22Rv1 (cell line): ENCODE measurements around the gene NEAT1.

Experiments
- CTCF ChIP-seq: fragments of 450-650 bp; IDR thresholded peaks from 2 replicates; pipeline ENCODE4 v1.5.1; 2017; ENCODE audit warnings: mild to moderate bottlenecking
- ZFX ChIP-seq: fragments of 450-650 bp; IDR thresholded peaks from 2 replicates; pipeline ENCODE4 v1.6.1; 2017; ENCODE audit warnings: antibody characterized with exemption, borderline replicate concordance

- TF ChIP-seq CTCF: no peak
- no peak for TF ChIP-seq ZFX
These were observed 29.0 kb upstream of the NEAT1 start for GRCh38 chr11:65393513-65394079.
